ACHN (cell line): ENCODE measurements around the gene CTSW.
A peak's percentile ranks its signal among the peaks of the same experiment; 100 is the strongest.
"Not testable (repeated sequence)": the region's sequence is repeated elsewhere in the genome, so short reads cannot be mapped to it uniquely, and the experiment has no call there.

Experiments used
- DNase-seq: peaks from one replicate; pipeline ENCODE4 v3.0.0-alpha.2; 2015
- in situ Hi-C: cut with HindIII; loops from 2 replicates; pipeline ENCODE4 v1.10.0; 2017; ENCODE audit warnings: low sequenced_read_pairs, low pct_ligation_motif_present, low pct_unique_long_range_greater_than_20kb

CTSW gene, protein sequence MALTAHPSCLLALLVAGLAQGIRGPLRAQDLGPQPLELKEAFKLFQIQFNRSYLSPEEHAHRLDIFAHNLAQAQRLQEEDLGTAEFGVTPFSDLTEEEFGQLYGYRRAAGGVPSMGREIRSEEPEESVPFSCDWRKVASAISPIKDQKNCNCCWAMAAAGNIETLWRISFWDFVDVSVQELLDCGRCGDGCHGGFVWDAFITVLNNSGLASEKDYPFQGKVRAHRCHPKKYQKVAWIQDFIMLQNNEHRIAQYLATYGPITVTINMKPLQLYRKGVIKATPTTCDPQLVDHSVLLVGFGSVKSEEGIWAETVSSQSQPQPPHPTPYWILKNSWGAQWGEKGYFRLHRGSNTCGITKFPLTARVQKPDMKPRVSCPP

GRCh38 chr11:65879617-65880016 is at the start of gene CTSW:
TSS of gene CTSW (plus strand) at chr11:65879837. CDS start at chr11:65879855, 18 bp downstream.
- no peak for DNase-seq
- in situ Hi-C loops, result no loop called here

DNA sequence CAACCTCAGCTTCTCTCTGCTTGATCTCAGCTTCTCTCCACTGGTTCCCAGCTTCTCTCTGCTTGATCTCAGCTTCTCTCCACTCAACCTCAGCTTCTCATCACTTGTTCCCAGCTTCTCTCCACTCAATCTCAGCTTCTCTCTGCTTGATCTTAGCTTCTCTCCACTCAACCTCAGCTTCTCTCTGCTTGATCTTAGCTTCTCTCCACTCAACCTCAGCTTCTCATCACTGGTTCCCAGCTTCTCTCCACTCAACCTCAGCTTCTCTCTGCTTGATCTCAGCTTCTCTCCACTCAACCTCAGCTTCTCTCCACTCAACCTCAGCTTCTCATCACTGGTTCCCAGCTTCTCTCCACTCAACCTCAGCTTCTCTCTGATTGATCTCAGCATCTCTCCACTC is 47.4 kb upstream of the CTSW start:
- DNase-seq, in situ Hi-C loops: not testable (repeated sequence)

DNA sequence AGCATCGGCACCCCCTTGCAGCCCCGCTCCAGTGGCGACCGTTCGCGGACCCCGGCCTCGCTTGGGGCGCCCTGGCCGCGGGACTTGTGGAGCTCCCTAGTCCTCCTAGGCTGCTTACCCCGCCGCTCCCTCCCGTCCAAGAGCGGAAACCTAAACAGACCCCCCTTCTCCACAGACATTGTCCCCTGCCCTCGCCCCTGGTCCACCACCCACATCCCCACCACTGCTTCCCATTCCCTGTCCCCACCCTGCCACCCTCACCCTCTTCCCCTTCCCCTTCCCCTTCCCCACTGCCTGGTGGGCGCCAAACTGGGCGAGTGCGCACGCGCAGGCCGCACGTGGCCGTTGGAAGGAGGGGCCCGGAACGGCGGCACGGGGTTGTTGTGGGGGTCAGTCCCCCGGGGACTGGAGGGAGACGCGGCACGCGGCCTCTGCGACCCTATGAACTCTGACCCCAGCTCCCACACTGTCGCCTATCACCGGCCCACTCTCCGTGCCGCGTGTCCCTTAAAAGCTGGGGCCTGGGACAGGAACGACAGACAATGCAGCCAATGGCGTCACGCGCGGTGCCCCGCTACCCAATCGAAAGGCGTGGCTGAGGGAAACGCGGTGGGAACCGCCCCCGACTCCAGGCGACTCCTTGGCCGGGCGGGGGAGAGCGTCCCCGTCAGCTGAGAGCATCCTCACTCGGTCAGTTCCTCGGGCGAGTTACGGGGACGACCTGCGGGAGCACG is 46.2 kb upstream of the CTSW start, which contains the start of gene SNX32:
Gene SNX32, plus strand, starts transcription at position 667 of the 734 bp plus-strand sequence. CDS start 103 bp downstream, outside the sequence.
- DNase-seq, result no peak
- in situ Hi-C loops, result no loop called here

DNA sequence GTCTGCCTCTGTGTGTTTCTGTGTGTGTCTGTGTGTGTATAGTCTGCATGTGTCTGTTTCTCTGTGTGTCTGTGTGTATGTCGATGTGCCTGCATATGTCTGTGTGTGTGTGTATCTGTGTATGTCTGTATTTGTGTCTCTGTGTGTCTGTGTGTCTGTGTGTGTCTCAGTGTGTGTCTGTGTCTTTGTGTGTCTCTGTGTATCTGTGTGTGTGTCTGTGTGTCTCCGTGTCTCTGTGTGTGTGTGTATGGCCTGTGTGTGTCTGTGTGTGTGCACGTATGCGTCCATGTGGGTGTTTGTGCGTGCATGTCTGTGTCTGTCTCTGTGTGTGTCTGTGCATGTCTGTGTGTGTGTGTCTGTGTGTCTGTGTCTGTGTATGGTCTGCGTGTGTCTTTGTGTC is 45.4 kb upstream of the CTSW start:
- DNase-seq, result no peak
- in situ Hi-C loops, result no loop called here

DNA sequence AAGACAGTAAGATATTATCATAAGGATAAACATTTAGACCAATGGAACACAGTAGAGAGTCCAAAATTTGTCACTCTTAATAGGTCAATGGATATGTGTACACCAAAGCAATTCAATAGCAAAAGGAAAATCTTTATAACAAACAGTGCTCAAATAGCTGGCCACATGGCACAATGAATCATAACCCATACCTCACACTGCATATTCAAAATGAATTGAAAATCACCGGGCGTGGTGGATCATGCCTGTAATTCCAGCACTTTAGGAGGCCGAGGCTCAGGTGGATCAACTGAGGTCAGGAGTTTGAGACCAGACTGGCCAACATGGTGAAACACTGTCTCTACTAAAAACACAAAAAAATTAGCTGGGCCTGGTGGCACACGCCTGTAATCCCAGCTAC is 37.5 kb upstream of the CTSW start:
- in situ Hi-C loops, result no loop called here
- DNase-seq, result no peak

DNA sequence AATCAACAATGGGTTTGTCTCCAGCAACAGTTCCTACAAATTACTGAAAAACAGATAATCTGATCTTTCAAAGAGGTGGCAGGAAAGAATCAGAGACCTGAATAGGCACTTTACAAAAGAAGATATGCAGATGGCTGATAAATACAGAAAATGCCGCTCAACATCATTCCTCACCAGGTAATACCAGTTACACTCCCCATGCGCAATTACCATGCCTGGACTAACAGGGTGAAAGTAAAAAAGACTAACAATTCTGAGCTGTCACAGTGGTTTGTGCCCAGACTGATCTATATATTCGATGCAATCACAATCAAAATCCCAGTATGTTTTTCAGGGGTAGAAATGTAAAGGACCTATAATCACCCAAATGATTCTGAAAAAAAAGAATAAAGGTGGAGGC is 35.8 kb upstream of the CTSW start:
- in situ Hi-C loops, result no loop called here
- DNase-seq, result no peak

- in situ Hi-C loops, result no loop called here
- no peak for DNase-seq
Measured at GRCh38 chr11:65844231-65844872, 35.3 kb upstream of the CTSW start.

DNA sequence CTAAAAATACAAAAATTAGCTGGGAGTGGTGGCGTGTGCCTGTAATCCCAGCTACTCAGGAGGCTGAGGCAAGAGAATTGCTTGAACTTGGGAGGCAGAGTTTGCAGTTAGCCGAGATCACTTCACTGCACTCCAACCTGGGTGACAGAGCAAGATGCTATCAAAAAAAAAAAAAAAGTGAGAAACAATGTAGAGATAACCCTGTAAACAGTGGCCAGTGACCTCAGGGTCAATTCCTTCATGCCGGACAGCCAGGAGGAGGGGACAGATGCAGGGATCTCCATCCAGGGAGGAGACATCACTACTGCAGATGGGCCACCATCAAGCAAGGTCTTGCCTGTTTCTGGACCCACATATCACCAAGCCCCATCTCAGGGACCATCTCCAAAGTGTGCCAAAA is 31.9 kb upstream of the CTSW start:
- DNase-seq, result no peak
- in situ Hi-C loops, result no loop called here

DNA sequence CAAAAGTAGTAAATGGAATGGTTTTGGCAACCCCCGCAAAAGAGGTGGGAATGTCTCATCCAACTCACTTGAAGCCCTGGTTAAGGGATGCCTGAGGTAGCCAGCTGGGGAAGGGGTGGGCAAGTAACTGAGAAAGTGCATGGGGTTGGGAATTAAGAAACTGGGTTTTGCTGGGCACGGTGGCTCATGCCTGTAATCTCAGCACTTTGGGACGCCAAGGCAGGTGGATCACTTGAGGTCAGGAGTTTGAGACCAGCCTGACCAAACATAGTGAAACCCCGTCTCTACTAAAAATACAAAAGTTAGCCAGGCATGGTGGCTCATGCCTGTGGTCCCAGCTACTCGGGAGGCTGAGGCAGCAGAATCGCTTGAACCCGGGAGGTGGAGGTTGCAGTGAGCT is 30.9 kb upstream of the CTSW start:
- in situ Hi-C loops, DNase-seq: not testable (repeated sequence)

- in situ Hi-C loops, result no loop called here
- no peak for DNase-seq
Measured at GRCh38 chr11:65849366-65849765, 30.3 kb upstream of the CTSW start.

GRCh38 chr11:65849771-65850216 is 29.8 kb upstream of the CTSW start:
- no peak for DNase-seq
- in situ Hi-C loops, result no loop called here

DNA sequence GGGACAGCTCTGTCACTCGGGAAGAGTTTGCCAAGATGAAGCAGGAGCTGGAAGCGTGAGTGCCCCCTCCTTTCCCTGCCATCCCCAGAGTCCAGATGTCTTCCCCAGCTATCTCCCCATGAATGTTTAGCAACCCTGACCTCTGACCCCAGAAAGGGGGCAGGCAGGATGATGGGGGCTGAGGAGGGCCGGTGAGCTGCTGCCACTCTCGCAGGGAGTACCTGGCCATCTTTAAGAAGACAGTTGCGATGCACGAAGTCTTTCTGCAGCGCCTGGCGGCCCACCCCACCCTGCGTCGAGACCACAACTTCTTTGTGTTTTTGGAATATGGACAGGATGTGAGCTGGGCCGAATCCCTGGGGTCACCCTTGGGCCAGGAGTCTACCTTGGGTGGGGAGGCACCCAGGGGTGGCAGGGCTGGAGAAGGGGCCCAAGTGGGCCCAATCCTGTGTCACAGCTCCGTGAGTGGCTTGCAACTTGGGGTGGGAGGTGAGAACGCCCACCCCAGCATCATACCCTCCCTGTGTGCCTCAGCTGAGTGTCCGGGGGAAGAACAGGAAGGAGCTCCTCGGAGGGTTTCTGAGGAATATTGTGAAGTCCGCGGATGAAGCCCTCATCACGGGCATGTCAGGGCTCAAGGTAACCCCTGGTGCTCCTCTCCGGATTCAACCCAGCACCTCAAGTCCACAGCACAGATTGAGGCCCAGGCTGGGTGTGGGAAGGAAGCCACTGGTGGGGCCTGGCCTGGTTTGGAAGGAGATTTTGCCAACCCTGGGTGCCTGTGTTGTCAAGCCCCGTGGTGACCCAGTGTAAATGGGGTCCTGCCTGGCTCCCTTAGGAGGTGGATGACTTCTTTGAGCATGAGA is 29.2 kb upstream of the CTSW start:
- in situ Hi-C loops, result no loop called here
- no peak for DNase-seq

DNA sequence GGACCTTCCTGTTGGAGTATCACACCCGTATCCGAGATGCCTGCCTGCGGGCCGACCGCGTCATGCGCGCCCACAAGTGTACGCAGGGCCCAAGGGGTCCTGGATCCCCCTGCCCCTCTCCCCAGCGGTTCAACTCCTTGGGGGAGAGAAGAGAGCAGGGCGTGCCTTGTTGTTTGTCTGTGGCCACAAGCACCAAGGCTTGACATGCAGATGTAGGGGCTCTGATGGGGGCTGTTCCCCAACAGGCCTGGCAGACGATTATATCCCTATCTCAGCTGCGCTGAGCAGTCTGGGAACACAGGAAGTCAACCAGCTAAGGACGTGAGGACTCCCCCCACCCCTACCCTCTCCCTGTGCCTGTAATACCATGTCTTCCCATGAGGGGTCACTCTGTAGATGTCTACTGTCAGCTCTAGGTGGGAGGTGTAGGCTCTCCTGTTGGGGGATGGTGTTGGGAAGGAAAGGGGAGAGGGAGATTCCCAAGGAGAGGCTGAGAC is 28.5 kb upstream of the CTSW start:
- in situ Hi-C loops, result no loop called here

DNA sequence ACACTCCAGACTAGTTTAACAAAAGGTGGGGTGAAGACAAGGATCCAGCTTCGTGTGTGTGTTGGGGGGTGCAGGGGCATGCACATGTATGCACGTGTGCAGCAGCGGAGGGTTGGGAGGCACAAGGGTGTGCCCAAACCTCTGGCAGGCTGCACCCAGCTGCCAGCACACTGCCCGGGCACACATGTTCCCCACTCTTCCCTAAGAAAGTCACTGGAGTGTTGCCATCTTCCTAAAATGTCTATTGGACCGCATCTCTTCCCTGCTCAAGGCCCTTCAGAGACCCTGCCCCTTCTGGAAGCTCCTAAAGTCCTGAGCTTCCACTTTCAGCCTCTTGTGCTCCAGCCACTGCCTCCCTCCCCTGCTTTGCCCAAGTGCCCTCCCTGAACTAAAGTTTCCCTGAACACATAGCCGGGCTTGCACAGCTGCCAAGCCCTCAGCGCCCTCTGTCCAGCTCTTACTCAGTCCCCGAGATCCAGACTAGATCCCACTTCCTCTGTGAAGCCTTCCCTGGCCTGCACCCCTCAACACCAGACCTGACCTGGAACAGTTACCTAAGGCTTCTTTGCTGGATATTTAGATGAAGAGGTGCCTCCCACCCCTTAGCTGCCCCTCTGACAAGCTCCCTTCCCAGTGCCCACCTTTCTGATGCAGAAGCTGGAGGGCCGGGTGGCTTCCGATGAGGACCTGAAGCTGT is 27.7 kb upstream of the CTSW start:
- in situ Hi-C loops, result no loop called here
- DNase-seq, result no peak

More for the DNA sequence above, 28.5 kb upstream of the CTSW start:
- DNase-seq, result peak; percentile 29

GRCh38 chr11:65852508-65853245 is 27.0 kb upstream of the CTSW start:
- in situ Hi-C loops, result no loop called here
- DNase-seq, result no peak

GRCh38 chr11:65853246-65853979 is 26.2 kb upstream of the CTSW start:
- DNase-seq, result no peak
- in situ Hi-C loops, result no loop called here
